Measurements from ENCODE around the gene IRAK2.

DNA sequence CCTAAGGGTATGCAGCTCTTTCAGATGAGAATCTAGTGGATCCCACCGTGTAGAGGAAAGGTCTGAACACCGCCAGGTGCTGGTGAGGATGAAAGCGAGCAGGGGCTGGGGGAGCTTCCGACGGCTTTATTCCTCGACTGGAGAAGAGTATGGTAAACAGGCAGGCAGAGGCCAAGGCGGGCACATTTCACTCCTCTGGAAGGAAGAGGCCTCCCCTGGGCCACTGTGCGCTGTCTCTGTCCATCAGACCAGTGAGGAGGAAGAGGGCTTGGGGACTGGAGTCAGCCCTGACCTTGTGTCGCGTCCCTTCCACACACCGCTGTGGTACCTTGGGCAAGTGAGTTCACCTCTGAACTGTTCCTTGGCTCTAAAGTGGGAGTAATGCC lies 123.8 kb downstream of the IRAK2 start:
- TF ChIP-seq, protein P1, sequence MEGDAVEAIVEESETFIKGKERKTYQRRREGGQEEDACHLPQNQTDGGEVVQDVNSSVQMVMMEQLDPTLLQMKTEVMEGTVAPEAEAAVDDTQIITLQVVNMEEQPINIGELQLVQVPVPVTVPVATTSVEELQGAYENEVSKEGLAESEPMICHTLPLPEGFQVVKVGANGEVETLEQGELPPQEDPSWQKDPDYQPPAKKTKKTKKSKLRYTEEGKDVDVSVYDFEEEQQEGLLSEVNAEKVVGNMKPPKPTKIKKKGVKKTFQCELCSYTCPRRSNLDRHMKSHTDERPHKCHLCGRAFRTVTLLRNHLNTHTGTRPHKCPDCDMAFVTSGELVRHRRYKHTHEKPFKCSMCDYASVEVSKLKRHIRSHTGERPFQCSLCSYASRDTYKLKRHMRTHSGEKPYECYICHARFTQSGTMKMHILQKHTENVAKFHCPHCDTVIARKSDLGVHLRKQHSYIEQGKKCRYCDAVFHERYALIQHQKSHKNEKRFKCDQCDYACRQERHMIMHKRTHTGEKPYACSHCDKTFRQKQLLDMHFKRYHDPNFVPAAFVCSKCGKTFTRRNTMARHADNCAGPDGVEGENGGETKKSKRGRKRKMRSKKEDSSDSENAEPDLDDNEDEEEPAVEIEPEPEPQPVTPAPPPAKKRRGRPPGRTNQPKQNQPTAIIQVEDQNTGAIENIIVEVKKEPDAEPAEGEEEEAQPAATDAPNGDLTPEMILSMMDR (conservative IDR thresholded peaks at IDR 0.05; ENCODE audit: low read length) = no peak
- no peak for TF ChIP-seq EZH2phosphoT487 (IDR thresholded peaks at IDR 0.05; ENCODE audit: borderline replicate concordance)
